ENCODE results near the gene SIRT2. TPM values are rescaled to one million over a fixed set of nuclear protein-coding genes. Genes with fewer than 3 reads are reported as not detected.
"Not testable (repeated sequence)": the region's sequence is repeated elsewhere in the genome, so short reads cannot be mapped to it uniquely, and the experiment has no call there.

SIRT2 gene
- total and polyA plus RNA-seq, 2 donors from 2014 or later = 36.0 to 56.9 TPM

- Histone ChIP-seq H3K9me3 (ENCODE audit: control insufficient read depth in 2 of 3, insufficient read depth in 1 of 3, low read length in 3 of 3) (no peaks in the 10 kb centered on the region), H3K27me3 (ENCODE audit: control insufficient read depth, insufficient read depth, low read length) (no peaks in the 10 kb centered on the region), H3K36me3 (ENCODE audit: control insufficient read depth in 2 of 3, insufficient read depth in 3 of 3, low read length in 3 of 3) (peaks cover 7 to 36% (median 18%) of the 10 kb centered on the region in 3 donors), H3K4me3 (ENCODE audit: low read length in 3 of 3) (no peak overlapping the region), H3K9ac (ENCODE audit: low read length in 3 of 3) (no peak overlapping the region), H3K4me1 (ENCODE audit: control insufficient read depth in 2 of 3, insufficient read depth in 2 of 3, low read depth in 1 of 3, low read length in 3 of 3) (peaks cover 0 to 15% (median 12%) of the 10 kb centered on the region in 3 donors), H3K27ac (ENCODE audit: low read depth in 2 of 2, low read length in 2 of 2) (peak overlapping the region in 1 of 2 donors; percentile 0)
- FAIRE-seq (no peak), DNase-seq (no peak)
- intact Hi-C loops (cut with DNase I) = no loop called here
- TF ChIP-seq, protein P1, sequence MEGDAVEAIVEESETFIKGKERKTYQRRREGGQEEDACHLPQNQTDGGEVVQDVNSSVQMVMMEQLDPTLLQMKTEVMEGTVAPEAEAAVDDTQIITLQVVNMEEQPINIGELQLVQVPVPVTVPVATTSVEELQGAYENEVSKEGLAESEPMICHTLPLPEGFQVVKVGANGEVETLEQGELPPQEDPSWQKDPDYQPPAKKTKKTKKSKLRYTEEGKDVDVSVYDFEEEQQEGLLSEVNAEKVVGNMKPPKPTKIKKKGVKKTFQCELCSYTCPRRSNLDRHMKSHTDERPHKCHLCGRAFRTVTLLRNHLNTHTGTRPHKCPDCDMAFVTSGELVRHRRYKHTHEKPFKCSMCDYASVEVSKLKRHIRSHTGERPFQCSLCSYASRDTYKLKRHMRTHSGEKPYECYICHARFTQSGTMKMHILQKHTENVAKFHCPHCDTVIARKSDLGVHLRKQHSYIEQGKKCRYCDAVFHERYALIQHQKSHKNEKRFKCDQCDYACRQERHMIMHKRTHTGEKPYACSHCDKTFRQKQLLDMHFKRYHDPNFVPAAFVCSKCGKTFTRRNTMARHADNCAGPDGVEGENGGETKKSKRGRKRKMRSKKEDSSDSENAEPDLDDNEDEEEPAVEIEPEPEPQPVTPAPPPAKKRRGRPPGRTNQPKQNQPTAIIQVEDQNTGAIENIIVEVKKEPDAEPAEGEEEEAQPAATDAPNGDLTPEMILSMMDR (IDR thresholded peaks at IDR 0.05; ENCODE audit: borderline replicate concordance, extremely low read depth, insufficient read depth) = no peak
Observed at GRCh38 chr19:38833092-38833425, 66.4 kb downstream of the SIRT2 start.

- Histone ChIP-seq H3K9ac (ENCODE audit: low read length in 3 of 3) (peak overlapping the region; percentile 74 to 97 (median 82)), H3K9me3 (ENCODE audit: control insufficient read depth in 2 of 3, insufficient read depth in 1 of 3, low read length in 3 of 3) (no peaks in the 10 kb centered on the region), H3K27me3 (ENCODE audit: control insufficient read depth, insufficient read depth, low read length) (no peaks in the 10 kb centered on the region), H3K36me3 (ENCODE audit: control insufficient read depth in 2 of 3, insufficient read depth in 3 of 3, low read length in 3 of 3) (peaks cover 5 to 26% (median 8%) of the 10 kb centered on the region in 3 donors), H3K4me1 (ENCODE audit: control insufficient read depth in 2 of 3, insufficient read depth in 2 of 3, low read depth in 1 of 3, low read length in 3 of 3) (peaks cover 0 to 16% (median 9%) of the 10 kb centered on the region in 3 donors), H3K27ac (ENCODE audit: low read depth in 2 of 2, low read length in 2 of 2) (peak overlapping the region; percentile 97 to 98), H3K4me3 (ENCODE audit: low read length in 3 of 3) (peak overlapping the region; percentile 78 to 94 (median 90))
- TF ChIP-seq, protein P1 (IDR thresholded peaks at IDR 0.05; ENCODE audit: borderline replicate concordance, extremely low read depth, insufficient read depth) = no peak
- FAIRE-seq (no peak), DNase-seq (peak; percentile 68 to 90 (median 83))
- intact Hi-C loops (cut with DNase I) = no loop called here
Observed at GRCh38 chr19:38831142-38831605, 68.2 kb downstream of the SIRT2 start.

GRCh38 chr19:38830039-38830733, 69.2 kb downstream of the SIRT2 start:
- TF ChIP-seq, protein P1 (IDR thresholded peaks at IDR 0.05; ENCODE audit: borderline replicate concordance, extremely low read depth, insufficient read depth) = no peak
- H3K27ac ChIP-seq (ENCODE audit: low read depth in 2 of 2, low read length in 2 of 2) = no peak overlapping the region

GRCh38 chr19:38829203-38829602, 70.2 kb downstream of the SIRT2 start:
- intact Hi-C loops (cut with DNase I) = loop anchor here (10.0 kb wide), 1 partner anchor 54 kb away; the partner anchor contains the start of gene LGALS7
- not testable (repeated sequence) for FAIRE-seq; H3K27me3 ChIP-seq (ENCODE audit: control insufficient read depth, insufficient read depth, low read length); H3K9ac ChIP-seq (ENCODE audit: low read length in 3 of 3); H3K27ac ChIP-seq (ENCODE audit: low read depth in 2 of 2, low read length in 2 of 2); H3K4me3 ChIP-seq (ENCODE audit: low read length in 3 of 3); H3K9me3 ChIP-seq (ENCODE audit: control insufficient read depth in 2 of 3, insufficient read depth in 1 of 3, low read length in 3 of 3); DNase-seq
- Histone ChIP-seq H3K36me3 (ENCODE audit: control insufficient read depth in 2 of 3, insufficient read depth in 3 of 3, low read length in 3 of 3) (peaks cover 5 to 19% (median 6%) of the 10 kb centered on the region in 3 donors), H3K4me1 (ENCODE audit: control insufficient read depth in 2 of 3, insufficient read depth in 2 of 3, low read depth in 1 of 3, low read length in 3 of 3) (peaks cover 0 to 16% (median 9%) of the 10 kb centered on the region in 3 donors)

More at GRCh38 chr19:38830039-38830733, 69.2 kb downstream of the SIRT2 start:
- H3K4me3 ChIP-seq (ENCODE audit: low read length in 3 of 3) = no peak overlapping the region
- no peaks in the 10 kb centered on the region for H3K27me3 ChIP-seq (ENCODE audit: control insufficient read depth, insufficient read depth, low read length)
- FAIRE-seq = no peak
- peaks cover 5 to 19% (median 6%) of the 10 kb centered on the region in 3 donors for H3K36me3 ChIP-seq (ENCODE audit: control insufficient read depth in 2 of 3, insufficient read depth in 3 of 3, low read length in 3 of 3)
- peaks cover 0 to 16% (median 9%) of the 10 kb centered on the region in 3 donors for H3K4me1 ChIP-seq (ENCODE audit: control insufficient read depth in 2 of 3, insufficient read depth in 2 of 3, low read depth in 1 of 3, low read length in 3 of 3)
- intact Hi-C loops (cut with DNase I) = no loop called here
- peak overlapping the region in 1 of 3 donors; percentile 97 for H3K9ac ChIP-seq (ENCODE audit: low read length in 3 of 3)
- no peaks in the 10 kb centered on the region for H3K9me3 ChIP-seq (ENCODE audit: control insufficient read depth in 2 of 3, insufficient read depth in 1 of 3, low read length in 3 of 3)
- no peak for DNase-seq

All from kidney (tissue), 14 donors.